RPMI8226 (cell line): Measurements from ENCODE around the gene LARP1.
"Not testable (repeated sequence)": the region's sequence is repeated elsewhere in the genome, so short reads cannot be mapped to it uniquely, and the experiment has no call there.

ENCODE experiments used
- DNase-seq: peaks from one replicate; pipeline ENCODE4 v3.0.0-alpha.2; 2015

The LARP1 gene

DNA sequence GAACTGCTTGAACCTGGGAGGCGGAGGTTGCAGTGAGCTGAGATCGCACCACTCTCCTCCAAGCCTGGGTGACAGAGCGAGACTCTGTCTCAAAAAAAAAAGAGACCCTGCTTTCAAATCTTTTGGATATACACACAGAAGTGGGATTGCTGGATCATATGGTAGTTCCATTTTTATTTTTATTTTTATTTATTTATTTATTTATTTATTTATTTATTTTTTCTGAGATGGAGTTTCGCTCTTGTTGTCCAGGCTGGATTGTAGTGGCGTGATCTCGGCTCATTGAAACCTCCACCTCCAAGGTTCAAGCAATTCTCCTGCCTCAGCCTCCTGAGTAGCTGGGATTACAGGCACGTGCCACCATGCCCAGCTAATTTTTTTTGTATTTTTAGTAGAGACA is 19.8 kb upstream of the LARP1 start:
- DNase-seq, result not testable (repeated sequence)

DNA sequence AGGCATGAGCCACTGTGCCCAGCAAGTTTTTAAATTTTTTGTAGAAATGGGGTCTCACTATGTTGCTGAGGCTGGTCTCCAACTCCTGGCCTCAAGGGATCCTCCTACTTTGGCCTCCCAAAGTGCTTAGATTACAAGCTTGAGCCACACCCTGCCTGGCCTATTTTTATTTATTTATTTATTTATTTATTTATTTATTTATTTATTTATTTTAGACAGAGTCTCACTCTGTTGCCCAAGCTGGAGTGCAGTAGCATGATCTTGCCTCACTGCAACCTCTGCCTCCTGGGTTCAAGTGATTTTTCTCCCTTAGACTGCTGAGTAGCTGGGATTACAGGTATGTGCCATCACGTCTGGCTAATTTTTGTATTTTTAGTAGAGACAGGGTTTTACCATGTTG is 18.8 kb upstream of the LARP1 start:
- not testable (repeated sequence) for DNase-seq

DNA sequence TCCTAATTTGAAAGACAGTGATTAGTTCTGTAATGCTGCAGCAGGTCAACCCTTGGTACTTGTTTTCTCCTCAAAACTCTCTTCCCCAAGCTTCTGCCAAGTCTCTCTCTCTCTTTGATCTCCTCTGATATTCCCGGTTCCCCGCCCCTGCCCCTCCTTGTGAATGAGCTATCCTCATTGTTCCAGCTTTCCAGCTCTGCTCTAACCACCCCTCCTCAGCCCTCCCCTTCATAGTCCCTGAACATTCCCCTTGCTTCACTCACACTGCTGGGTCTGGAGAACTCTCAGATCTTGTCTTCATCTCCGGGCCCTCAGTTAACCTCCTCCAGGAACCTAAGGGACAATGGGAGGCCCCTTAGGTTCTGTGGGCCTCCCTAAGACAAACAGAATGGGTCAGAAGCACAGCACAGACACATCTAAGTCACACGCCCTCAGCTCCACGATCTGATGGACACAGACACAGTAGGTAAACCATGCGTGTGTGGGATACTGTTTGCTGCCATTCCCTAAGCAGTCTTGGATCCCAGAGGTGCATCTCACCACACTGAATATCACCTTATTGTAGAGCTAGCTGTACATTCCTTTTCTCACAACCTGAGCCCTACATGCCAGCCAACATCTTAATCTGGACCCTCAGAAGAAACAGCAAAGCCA is 17.4 kb upstream of the LARP1 start:
- no peak for DNase-seq

DNA sequence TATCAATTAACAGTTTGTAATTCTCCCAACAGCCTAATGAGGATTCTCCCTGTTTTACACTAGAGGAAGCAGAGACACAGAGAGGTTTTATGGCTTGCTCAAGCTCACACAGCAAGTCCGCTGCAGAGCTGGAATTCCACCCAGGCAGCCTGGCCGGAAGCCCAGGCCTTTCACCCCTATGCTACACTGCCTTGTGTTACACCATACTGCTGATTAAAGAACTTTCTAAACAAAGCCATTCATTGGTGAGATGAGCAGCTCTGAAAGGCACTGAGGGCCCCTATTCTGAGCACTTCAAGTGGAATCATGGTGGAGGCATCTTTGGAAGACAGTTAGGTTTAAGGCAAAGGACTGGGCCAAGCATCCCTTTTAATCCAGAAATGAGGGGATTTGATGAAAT is 14.7 kb upstream of the LARP1 start:
- no peak for DNase-seq

DNA sequence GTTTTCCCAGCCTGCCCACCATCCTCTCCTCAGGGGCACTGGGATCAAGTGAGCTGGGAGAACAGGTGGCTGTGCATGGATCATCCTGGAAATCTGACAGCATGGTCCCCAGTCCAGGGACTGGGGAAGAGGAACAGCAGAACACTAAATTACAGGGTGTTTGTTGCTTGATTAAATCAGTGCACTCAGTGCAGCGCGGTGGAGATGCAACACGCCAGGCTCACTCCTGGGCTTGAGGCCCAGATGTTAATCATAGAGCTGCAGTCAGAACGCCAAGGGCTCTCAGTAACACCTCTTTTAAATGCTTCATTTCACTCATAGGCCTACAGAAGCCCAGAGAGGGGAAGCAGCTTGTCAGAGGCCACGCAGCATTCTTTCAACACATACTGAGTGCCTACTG is 14.2 kb upstream of the LARP1 start:
- no peak for DNase-seq

DNA sequence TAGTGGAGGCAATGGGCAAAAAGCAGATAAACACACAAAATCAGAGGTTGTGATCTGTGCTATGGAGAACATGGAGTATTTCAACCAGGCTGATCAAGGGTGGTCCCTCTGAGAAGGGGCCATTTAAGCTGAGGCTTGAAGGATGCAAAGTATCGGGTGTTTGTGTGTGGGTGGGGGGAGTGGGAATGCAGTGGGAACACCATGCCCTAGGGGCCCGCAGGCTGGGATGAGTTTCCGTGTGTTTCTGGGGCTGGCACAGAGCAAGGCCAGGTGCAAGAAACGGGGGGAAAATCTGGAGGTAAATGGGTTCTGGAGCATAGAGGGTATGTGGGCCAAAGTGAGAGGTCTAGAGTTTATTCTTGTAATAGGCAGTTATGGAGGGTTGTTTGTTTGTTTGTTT is 13.8 kb upstream of the LARP1 start:
- no peak for DNase-seq

DNA sequence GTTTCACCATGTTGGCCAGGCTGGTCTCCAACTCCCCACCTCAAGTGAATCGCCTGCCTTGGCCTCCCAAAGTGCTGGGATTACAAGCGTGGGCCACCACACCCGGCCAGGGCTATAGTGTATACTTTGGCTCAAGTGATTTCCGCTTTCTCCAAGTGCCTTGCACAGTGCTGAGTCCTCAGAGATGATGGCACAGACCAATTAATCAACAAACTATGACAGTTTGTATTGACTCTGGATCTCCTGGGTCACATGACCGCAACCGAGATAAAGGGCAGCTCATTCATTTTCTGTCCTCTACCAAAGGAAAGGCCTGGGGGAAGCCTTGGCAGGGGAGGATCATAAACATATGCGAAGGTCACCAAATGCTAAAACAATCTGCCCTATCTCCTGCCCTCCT is 11.4 kb upstream of the LARP1 start:
- DNase-seq, result no peak

DNA sequence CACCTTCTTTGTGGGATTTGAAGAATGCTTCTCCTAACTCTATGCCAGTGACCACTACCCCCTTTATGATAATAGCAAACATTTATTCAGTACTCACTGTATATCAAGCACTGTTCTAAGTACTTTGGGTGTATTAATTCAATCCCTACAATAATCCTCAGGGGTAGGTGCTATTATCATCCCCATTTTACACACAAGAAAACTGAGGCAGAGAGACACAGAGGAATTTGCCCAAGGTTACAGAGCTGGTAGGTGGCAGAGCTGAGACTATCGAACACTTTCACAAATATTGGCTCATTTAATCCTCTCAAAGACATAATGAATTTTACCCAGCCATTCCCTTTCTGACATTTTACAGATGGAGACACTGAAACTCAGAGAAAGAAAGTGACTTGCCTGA is 9.8 kb upstream of the LARP1 start:
- no peak for DNase-seq

DNA sequence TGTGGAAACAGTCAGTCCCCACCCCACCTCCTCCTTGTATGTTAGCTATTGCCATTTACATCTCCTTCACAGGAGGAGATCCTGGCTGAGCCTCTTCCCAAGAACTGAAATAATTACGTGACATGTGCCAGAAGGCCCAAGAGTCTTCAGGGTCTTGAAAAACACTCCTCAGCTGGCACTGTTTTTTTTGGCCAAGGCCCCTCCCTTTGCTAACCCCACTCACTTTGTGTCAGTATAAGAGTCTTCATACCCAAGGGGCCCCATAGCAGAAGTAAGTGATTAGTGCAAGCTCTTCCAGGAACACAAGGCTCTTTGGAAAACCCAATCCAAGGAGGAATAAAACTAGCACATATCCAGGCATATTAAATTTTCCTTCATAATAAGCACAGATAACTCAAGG is 5.7 kb upstream of the LARP1 start:
- no peak for DNase-seq

DNA sequence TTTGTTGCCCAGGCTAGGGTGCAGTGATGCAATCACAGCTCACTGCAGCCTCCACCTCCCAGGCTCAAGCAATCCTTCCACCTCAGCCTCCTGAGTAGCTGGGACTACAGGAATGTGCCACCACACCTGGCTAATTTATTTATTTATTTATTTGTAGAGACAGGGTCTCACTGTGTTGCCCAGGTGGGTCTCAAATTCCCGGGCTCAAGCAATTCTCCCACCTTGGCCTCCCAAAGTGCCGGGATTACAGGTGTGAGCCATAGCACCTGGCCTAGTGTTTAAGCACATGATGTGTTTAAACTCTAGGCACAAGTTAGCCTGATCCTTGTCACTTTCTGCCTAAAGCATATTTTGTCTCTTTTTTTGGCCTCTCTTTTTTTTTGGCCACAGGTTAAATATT is 4.5 kb upstream of the LARP1 start:
- not testable (repeated sequence) for DNase-seq

DNA sequence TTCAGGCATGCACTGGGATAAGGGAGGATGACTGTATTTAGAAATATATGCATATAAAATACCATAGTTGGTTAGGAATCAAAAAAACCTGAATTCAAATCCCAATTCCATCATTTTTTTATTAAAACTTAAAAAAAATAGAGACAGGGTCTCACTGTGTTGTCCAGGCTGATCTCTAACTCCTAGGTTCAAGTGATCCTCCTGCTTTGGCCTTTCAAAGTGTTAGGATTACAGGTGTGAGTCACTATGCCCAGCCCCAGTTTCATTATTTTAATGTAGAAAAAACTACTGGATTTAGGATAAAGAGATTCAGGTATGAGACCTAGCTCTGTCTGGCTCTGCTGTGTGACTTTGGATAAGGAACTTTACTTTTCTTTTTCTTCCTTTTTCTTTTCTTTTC is 3.3 kb upstream of the LARP1 start:
- no peak for DNase-seq

DNA sequence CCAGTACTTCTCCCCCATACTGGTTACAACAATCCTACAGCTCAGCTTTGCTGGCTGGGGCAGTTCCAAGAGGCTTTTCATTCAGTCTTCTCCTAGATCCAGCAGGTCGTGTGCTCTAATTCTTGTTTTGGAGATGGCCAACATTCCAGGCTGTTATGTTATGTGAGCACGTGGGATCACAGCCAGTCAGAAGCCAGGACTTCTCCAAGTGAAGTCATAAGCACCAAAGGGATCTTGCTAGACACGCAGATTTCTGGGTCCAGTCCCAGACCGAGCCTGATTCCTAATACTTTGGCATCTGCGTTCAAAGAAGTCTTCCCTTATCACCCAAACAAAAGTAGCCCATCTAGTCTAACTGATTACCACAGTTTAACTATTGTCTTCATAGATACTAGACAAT is 1.4 kb upstream of the LARP1 start:
- DNase-seq, result peak; percentile 7

DNA sequence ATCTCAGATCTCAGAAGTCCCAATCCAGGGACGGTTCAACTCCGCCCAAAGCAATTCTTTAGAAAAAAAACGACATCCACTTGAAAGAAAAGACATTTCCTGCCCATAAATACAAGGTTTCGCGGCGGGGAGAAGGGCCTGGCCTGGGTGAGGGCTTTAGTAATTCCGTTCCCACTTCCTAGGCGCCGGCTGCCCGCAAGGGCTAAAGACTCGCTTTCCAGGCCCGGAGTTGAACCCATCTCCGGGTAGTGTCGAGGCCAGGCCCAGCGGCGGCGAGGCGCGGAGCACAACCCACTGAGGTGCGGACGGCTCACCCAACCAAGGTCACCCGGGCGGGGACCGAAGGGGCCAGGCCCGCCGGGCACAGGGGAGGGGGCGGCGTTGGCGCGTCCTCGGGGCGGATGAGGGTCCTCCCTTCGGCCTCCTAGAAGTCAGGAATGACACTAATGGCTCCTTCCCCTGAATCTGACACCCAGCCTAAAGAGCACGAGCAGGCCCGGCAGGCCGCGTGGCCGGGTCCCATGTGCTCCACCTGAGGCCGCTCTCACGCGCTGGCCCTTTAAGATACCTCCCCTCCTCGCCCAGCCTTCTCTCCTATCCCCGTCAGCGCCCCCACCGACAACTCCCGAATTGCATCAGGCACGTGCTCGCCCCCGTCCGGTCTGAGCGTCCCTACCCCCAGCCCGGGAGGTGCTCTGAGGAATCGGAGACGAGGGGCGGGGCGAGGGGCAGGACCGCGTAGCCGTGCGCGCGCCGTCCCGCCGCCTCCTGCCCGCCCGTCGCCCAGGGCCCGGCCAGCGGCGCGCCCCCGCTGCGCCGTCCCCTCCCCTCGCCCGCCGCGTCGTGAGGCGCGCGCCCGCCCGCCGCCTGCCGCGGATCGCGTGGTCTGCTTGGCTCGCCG is 467 bp upstream of the LARP1 start:
- DNase-seq, result peak; percentile 99

DNA sequence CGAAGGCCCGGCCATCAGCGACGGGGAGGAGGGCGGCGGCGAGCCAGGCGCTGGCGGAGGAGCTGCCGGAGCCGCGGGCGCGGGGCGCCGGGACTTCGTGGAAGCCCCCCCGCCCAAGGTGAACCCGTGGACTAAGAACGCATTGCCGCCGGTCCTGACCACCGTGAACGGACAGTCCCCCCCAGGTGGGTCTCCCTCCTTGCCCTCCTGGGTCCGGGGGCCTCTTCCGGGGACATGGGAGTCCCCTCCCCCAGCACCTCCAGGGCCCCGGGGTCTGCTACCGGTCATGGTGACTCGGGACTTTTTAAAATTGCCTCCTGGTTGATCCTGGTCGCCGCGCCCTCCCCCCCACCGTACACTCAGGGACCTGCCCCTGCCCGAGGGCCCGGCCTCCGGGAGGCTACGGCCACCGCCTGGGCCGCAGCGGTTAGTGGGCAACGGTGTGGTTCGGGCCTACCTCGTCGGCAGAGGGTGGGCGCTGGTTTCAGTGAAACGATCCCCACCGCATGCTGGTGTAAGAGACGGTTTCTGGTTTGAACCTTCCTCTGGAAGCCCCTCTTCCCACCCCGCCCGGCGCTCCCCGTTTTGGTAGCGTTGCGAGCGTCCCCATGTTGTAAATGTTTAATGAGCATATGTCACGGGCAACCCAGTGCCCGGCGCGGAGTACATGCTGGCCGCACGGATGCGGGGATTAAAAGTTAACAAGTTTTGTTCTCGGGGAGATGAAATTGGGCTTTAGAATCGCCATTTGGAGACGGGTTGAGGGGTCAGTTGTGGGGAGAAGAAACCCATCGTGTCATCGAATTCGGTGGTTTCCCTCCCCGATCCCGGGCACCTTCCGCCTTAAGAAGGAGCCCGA is 1.1 kb downstream of the LARP1 start:
- DNase-seq, result peak; percentile 35

DNA sequence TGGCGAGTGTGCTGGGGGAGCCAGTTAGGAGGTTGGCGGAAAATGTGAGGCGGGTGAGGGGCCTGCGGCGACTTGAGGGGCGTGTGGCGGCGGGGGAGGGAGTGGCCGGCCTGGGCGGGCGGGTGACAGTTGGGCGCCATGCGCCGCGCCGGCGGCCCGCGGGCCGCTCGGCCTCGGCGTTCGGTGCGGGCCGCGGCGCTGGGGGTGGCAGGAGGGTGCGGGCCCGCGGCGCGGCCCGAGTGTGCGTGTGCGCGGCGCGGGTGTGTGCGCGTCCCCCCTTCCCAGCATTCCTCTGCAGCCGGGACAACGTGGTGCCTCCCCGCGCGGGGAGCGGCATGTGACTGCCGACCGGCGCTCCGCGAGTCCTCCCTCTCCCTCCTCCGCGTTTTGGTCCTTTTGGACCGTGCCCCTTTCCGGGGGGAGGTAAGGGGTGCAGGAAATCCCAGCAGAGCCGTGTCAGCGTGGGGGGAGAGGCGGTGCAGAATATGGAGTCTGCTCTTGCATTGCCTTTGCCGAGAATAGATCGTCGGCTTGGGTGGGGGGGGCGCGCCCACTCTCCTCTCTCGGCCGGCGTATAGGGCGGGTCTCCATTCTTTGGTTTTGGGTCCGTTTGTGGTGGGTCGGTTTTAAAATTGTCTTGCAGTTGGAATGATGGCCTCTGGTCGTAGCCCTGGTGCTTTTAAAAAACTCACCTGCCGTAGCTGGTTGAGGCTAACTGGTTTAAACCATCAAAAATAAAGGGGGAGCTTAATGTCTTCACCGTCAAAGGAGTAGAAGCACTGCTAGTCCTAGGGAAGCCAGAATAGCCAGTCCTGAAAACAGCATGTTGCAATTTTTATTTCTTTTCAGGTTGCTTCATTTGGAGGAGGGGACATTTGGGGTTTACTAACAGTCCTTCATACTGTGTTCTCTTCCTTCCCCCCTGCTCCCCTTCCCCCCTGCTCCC is 2.0 kb downstream of the LARP1 start:
- DNase-seq, result peak; percentile 56

DNA sequence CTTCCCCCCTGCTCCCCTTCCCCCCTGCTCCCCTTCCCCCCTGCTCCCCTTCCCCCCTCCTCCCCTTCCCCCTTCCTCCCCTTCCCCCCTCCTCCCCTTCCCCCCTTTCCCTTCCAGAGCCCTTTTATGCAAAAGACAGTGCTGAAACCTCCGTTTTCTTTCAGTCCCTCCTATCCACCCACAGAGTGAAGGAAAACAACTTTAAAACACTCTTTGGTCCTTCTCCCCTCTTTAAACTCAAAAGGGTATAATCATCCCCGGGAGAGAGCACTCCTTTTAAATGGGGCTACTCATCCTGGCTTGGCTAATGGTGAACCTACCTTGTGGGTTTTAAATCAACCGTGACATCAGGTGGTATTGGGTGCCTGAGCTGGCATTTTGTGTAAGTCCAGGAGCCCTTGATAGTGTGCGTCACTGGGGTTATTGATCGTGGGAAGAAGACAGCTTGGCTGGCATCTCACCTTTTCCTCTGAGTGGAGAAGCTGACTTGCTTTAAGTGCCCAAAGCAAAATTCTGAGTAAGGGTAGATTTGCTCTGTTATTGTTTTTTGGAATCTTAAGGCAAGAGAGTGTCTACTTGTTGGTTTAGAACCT is 2.7 kb downstream of the LARP1 start:
- peak; percentile 55 for DNase-seq

DNA sequence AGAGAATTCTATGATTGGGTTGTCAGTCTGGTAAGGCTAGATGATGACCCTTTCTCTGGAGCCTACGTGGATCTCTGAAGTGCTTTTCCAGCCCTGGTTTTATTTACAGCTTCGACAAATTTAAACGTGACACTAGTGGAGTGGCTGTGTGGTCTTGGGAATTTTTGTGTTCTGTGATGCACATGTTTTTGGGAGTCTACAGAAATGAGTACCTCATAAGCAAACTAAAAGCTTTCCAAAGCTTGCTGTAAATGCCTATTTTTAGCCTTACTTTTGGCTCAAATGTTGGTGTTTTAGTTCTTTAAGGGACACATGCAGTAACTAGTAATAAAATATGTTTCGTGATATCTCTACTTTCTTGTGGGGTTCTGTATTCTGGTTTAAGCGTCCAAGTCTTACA is 3.3 kb downstream of the LARP1 start:
- DNase-seq, result no peak

DNA sequence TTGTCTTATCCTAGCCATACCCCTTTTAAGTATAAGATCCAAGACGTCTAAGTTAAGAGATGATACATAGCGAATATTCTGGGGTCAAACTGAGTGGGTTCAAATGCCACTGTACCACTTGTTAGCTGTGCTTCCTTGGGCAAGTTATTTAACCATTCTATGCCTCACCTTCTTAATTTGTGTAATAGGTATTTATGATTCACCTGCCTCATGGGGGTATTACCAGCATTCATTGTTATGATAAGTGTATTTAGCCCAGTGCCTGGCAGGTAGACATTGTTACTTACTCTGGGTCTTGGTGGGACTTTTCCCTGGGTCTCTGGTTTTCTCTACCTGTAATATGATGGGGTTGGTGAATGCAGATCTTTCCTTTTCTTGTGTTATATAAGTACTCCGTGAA is 3.8 kb downstream of the LARP1 start:
- no peak for DNase-seq

DNA sequence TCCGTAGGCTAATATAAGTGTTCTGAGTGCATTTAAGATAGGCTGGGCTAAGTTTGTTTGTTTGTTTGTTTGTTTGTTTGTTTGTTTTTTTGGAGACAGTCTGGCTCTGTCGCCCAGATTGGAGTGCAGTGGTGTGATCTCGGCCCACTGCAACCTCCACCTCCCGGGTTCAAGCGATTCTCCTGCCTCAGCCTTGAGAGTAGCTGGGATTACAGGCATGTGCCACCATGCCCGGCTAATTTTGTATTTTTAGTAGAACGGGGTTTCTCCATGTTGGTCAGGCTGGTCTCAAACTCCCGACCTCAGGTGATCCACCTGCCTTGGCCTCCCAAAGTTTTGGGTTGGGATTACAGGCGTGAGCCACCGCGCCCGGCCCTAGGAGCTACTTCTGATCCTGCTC is 4.7 kb downstream of the LARP1 start:
- DNase-seq, result not testable (repeated sequence)

DNA sequence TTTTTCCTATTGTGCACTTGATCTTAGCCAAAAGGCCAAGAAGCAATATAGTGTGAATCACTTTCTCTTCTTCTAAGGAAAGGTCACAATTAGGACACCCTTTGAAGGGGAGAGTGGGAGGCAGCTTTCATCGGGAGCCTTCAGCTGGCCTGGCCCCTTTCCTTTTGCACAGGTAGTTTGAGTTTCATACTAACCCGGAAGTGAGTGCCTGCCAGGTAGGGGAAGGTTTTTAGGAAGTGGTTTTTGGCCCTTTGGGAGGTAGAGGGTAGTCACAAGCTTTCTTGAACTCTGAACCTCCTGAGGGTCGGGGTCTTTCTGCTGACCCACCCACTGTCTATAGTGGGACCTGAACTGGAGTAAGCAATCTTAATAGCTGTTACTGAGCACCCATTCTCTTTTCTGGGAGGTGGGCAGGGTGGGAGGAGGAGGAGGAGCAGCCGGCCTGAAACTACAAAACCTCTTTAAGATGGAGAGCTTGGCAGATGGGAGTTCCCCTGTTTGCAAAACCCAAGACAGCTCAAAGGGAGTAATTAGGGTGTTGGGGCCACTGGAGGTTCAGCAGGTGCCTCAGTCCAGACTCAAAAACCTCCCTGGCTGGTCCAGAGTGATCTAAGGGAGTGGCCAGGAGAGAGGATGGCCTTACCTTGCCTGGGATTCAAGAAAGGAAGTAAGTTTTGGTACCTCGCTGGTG is 6.0 kb downstream of the LARP1 start:
- DNase-seq, result peak; percentile 46

DNA sequence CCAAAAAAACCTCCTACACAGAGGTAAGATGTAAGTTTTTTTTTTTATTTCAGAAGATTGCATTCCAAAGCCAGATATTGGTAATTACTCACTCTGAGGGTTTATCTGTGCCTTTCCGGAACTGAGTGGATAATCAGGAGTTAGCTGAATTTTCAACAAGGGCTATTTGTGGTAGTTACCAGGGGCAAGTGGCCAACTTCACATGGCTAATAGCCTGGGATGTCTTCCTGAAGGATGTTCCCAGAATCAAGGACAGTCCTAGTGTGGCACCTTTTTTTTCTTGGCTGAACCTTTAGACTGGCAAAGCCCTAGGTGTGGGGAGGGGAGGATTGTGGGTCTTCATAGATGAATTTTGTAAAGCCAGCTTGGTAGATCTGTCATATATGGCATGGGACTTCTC is 7.1 kb downstream of the LARP1 start:
- DNase-seq, result no peak
